AML-193 (cell line): ENCODE results near the gene SLC16A2.

Experiments
- DNase-seq, 2 experiments: peaks; one replicate each; lab custom pipeline; 2025; lab: John Stamatoyannopoulos, UW

Gene SLC16A2

DNA sequence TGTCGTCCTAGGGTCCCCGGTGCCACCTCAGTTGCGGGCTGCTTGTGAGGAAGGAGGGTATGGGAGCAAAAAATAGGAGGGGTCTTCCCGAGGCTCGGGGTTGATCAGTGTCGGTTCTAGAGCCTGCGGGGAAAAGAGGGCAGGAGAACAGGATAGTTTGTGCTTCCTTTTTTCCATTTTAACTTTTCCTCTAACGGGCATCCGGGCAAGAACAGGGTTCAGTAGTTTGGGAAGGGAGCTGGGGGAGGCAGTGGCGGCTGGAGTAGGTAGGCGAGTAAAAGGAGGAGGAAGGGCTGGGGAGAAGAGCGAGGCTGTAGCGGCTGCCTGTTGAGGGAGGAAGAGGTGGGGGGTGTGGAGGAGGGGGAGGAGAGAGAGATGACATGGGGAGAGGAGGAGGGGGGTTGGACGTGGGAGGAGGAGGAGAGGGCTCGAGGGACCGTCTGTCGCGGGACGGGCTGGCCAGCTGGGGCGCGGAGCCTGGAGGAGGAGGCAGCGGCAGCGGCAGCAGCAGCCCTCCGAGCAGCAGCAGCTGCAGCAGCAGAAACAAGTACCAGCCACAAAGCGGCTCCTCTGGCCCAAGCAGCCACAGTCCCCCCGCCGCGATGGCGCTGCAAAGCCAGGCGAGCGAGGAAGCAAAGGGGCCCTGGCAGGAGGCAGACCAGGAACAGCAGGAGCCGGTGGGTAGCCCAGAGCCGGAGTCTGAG lies at the start of gene SLC16A2:
Gene SLC16A2, plus strand, starts transcription at position 458 of the 704 bp plus-strand sequence. Its CDS starts 145 bp downstream, at position 603.
- no peak for DNase-seq

DNA sequence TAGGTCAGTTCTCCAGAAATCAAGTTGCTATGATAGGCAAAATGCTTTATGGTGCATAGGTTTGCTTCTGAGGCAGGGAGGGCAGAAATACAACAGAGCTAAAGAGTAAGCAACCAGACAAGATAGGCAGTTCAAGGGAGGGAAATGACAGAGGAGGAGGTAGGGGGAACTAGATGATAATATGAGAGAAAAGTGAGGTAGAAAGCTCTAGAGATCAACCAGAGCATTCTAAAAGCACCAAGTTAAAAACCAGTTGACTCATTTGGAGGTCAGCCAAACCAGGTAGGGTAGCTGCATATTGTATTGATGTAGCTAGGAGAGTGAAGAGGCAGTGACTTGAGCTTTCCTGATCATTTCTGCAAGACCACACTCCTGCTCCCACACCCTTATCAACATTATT lies 49.0 kb upstream of the SLC16A2 start:
- no peak for DNase-seq

DNA sequence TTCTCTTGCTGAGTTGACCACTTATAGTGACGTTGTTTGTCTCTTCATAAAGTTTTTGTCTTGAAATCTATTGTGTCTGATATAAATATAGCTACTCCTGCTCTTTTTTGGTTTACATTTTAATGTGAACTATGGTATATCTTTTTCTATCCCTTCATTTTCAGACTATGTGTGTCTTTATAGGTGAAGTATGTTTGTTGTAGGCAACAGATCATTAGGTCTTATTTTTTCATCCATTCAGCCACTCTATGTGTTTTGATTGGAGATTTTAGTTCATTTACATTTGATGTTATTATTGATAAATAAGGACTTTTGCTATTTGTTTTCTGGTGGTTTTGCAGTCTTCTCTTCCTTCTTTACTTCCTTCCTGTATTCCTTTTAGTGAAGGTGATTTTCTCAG lies 44.0 kb upstream of the SLC16A2 start:
- DNase-seq, result no peak

DNA sequence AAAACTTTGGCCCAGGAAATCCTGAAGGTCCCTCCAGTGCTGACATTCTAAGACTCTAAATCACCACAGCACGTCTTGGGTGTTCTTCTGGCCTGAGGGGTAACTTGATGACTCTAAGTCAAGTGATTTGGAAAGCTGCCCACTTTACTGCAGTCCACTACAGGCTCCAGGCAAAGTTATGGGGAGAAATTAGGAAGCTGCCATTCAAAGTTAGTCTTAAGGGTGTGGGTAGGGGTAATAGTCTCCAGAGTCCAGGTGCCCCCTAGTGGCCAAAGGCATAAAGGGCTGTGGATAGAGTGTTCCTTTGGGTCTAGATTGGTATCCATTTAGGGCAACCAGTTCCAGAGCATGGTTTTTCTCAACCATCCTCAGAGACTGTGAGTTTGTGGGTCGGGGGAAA lies 38.7 kb upstream of the SLC16A2 start:
- DNase-seq, result peak; percentile 44 to 51

DNA sequence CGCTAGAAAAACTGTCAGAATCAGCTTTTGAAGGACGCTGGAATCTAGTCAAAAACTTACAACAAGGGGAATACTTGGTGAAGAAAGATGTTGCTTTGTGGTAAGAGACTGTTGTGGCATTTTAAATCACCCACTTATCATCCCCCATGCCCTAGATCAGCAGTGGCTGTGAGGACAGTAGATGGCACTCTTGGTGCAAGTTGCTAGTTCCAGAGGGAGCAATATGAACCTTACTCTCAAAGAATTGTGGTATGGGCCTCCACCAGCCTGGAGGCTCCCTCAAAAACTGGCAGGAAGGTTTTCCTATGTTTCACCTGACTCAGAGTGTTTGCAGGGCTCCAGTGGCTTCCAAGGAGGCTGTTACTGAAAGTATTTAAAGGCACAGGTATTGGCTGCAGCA lies 37.7 kb upstream of the SLC16A2 start:
- peak; percentile 15 to 23 for DNase-seq

DNA sequence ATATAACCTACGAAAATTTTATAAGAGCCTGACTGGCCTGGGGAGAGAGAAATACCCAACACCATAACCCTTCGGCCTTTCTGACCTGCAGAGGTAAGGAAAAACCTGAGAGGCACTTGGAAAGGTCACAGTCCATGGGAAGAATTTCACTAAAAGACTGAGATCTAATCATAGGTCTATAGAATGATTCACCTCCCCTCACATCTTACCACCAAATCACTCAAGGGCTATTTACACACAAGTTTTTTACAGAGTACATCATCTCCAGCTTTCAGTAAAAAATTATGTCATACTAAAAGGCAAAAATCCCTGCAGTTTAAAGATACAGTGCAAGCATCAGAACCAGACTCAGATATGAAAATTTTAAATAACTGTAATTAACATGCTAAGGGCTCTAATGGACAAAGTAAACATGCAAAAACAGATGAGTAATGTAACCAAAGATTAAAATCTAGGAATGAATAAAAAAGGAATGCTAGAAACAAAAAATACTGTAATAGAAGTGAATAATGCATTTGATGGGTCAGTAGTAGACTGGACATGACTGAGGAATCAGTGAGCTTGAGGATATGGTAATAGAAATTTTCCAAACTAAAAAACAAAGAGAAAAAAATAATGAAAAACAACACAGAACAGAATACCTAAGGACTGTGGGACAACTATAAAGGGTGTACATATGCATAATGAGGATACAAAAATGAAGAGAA lies 32.1 kb upstream of the SLC16A2 start:
- no peak for DNase-seq

DNA sequence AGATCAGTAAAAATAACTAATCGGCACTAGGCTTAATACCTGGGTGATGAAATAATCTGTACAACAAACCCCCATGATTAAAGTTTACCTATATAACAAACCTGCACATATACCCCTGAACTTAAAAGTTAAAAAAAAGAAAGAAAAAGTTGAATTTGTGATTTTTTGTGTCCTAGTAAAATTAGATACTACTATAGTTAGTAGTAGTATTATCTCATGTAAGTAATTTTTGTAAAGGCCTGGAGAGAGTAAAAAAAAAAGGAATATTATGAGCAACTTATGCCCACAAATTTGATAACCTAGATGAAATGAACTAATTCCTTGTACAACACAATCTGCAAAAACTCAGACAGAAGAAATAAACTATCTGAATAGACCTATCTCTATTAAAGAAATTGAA lies 25.7 kb upstream of the SLC16A2 start:
- no peak for DNase-seq

DNA sequence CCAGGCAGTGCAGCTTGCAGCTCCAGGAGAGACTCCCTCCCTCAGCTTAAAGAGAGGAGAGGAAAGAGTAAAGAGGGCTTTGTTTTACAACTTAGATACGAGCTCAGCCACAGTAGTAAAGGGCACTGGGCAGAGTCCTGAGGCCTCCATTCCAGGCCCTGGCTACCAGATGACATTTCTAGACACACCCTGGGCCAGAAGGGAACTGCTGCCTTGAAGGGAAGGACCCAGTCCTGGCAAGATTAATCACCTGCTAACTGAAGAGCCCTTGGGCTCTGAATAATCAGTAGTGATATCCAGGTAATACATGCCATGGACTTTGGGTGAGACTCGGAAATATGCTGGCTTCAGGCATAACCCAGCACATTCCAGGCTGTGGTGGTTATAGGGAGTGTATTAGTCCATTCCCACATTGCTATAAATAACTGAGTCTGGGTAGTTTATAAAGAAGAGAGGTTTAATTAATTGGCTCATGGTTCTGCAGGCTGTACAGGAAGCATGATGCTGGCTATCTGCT lies 15.3 kb upstream of the SLC16A2 start:
- DNase-seq, result no peak

DNA sequence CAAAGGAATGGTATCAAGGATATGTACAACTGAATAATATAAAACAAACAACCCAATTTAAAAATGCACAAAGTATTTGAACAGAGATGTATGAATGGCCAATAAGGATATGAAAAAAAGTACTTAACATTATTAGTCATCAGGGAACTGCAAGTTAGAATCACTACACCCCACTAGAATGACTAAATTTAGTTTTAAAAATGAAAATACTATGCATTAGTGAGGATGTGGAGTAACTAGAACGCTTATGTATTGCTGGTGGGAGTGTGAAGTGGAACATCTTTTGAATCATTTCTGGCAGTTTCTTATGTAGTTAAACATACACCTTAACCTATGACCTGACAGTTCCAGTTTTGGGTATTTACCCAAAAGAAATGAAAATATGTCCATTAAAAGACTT lies 13.0 kb upstream of the SLC16A2 start:
- no peak for DNase-seq

DNA sequence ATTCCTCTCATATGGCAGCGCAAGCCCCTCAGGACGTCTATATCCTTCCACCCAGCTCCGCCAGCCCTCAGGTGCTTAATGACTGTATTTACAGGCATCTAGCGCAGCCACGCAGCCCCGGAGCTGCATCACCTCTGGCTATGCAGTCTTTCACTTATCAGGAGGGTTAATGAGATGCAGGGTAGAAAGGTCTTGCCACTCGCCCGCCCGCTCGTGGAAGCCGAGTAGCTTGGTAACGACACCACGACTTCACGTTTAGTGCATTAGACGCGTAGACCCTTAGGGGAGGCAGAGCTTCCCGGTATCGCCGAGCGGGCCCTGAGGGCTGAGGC lies 1.5 kb upstream of the SLC16A2 start:
- no peak for DNase-seq

DNA sequence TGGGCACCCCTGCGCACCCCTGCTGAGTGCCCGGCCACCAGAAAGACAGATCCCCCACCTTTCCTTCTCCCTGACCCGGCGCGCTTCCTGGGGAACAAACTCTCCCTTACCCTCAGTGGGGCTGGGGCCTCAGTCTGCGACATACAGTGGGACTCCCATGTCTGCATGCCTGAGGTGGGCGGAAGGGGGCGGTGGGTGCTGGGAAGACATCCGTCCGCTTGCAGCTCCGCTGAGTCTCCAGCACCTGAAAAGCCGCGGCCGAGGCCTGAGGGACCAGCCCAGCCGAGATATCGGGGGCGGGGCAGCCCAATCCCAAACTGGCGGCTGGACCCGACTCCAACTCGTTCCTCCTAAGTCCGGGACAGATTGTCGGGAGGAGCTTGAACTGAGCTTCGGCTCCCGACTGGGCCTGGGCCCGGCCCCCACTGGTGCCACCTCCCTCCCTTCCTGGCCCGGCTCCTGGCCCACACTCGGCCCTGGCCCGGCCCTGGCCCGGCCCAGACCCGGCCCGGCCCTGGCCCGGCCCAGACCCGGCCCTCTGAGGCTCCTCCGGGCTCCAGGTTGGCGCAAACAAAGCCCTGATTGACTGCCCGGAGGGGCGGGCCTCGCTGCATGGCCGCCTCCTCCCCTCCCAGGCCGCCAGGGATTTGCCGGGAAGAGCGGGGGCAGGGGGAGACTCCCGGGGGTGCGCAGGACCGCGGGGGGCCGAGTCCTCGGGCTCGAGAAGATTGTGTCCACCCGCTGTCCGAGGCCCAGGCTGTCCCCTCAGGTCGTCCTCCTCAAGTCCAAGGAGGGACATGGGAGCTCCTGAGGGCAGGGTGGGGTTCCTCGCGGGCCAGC lies 877 bp upstream of the SLC16A2 start:
- no peak for DNase-seq

DNA sequence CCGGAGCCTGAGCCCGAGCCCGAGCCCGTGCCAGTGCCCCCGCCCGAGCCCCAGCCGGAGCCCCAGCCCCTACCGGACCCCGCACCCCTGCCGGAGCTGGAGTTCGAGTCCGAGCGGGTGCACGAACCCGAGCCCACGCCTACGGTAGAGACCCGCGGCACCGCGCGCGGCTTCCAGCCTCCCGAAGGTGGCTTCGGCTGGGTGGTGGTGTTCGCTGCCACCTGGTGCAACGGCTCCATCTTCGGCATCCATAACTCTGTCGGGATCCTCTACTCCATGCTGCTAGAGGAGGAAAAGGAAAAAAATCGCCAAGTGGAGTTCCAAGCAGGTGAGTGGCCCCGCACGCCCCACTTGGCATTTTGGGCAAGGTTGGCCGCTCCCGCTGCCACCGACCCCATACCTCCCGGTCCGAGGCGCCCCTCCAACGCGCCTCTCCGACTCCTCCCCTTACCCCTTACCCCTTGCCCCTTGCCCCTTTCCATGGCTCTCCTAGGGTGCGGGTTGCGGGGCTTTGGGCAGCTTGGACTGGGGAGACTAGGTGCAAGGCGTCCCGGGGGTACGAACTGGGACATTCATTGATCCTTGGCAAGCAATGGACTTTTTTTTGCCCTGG lies 553 bp downstream of the SLC16A2 start:
- no peak for DNase-seq

DNA sequence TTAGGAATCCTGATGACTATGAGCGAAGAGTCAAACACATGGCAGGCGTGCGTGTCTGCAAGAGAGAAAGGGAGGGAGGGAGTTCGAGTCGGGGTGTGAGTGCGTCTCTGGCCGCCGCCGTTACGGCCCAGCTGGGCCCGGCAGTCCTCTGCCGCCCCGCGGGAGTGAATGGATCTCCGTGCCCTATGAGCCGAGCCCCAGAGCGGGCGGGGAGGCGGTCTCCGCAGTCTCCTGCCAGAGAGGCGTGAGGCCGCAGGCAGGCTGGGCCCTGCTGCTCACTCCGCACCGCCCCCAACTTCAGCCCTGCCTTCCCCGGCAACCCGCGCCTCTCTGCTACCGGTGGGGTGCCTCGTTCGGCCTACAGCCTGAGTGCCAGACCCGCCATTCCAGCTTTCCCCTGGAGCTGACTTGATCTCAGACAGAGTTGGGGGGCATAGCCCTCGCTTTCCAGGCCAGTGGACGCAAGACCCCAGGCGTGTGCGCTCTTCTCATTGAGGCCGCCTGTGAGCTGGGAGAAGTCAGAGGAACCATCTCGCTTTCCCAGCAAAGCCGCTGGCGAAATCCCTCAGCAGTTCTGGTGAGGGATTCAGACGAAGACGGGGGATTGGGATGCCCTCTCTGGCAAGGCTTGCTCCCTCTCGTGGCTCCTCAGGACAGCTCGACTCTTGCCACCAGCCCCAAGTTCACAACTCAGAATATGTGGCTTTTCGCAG lies 1.4 kb downstream of the SLC16A2 start:
- no peak for DNase-seq

DNA sequence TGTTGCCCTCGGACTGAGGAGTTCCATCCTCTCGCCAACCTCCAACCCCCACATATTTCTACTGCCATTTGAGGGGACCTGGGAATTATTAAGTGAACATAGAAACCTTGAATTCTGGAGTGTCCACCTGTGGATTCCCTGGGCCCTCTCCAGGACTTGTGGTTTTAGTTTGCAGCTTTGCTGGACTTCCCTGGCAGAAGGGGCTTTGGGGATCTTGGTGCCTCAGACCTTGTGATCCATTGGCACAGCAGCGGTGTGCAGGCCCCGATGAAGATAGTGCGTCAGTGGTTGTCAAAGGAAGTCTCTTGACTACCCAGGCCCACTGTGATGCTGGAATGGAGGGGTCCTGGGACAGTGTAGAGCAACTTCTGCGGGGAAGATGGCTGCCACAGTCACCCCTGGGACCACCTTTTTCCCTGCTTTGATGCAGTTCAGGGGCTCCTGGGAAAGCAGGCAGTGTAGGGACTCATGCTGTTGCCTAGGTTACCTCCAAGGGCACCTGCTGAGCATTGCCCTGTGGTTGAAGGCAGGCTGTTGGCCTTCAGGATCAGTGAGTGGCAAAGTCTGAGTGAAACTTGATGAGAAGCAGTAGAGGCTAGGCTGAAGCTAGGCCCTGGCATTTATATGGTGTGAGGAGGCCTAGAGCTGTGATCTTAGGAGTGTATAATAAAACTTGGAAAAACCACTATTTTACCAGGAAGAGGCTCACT lies 2.2 kb downstream of the SLC16A2 start:
- no peak for DNase-seq

DNA sequence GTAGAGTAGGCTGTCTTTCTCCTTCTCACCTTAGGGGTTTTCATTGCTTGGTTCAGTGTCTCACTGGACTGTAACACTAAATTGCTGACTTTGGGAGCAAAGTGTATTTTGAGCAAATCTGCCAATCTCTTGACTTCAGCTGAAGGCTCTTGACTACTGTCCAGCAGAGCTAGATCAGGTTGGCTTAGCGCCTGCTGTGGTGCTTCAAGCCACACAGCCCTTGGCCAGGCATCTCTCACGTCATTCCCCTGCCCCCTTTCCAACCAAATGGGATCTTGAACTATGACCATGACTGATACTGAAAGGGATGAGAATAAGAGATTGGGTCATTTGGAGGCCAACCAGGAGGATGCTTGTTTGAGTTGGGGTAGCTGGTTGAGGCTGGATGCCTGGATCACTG lies 4.8 kb downstream of the SLC16A2 start:
- no peak for DNase-seq

DNA sequence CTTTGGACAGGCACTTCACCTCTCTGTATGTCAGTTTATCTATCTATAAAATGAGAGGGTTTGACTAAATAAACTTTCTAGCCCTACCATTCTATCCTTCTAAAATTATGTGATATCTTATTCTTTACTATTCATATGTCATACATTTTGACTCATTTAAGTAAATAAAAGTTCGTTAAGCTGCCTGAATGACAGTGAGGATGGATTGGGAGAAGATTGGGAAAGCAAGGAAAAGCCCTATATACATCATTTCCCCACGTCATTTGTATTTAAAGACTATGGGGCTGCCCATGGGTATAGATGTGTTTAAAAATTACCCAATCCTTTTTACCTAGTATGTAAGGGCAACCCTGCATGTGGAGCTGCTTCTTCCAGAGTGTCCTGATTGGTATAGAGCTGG lies 5.3 kb downstream of the SLC16A2 start:
- no peak for DNase-seq

DNA sequence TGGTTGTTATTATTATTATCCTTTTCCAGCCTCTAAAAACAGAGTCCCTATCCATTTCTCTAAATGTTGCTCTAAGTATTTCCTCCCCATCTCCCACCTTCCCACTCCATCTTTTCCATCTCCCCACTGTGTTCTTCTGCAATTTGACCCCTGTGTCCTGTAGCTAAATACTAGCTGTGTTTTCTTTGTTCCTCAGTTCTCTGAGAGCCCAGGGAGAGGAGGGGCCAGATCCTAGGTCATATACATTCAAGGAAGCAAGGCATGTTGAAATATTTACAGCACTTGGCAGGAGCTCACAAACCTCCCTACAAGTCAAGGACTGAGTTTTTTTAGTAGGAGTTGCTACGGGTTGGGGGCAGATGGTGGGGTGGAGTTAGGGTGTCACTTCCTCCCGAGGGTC lies 10.5 kb downstream of the SLC16A2 start:
- no peak for DNase-seq

DNA sequence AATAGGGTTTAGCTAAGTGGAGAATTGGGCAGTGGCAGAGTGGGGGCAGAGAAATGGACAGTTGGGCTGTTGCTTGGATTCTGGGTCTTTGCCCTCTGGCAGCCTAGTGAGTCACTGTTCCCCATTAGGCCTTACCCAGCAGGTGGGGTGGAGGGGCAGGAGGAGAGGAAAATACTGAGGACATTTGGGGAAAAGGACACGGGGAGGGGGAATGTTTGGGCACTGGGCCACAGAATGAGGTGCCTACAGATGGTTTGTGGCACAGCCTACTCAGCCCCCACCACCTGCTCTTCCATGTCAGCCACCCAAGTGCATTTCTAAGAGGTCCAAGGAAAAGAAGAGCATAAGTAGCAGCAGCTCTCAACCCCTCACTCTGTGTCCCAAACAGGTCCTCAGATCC lies 13.0 kb downstream of the SLC16A2 start:
- DNase-seq, result no peak

DNA sequence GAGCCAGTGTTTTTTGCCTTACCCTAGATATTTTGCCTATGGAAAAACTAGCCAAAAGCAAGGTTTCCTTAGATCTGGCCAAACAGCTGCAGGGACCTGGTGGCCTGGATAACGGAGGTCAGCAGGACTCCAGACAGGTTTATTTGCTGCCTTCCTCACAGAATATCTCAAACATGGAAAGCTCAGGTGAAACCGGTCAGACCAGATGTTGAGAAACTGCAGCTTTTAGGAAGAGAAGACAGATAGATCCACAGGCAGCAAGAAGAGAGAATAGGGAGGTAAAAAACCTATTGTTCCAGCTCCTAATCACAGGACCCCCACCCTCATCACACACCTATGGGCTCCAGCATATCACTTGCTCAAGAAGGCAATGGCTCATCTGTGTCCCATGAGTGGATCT lies 16.2 kb downstream of the SLC16A2 start:
- no peak for DNase-seq

DNA sequence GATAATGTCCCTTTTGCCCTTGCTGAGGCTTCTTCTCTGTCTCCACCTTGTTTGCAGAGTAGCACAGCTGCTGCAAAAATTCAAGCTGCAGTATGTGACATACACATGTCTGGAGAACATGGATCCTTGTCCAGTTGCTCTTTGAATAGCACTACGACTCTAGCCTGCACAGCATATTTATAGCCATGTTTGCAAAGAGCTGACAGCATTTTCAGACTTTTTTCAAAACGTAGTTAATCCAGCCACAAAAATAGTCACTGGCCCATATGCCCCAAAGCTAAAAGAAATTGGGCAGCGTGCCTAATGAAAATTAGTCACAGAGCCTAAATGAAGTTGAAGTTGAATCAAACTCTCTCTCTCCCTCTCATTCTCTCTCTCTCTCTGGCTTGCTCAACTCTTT lies 17.5 kb downstream of the SLC16A2 start:
- DNase-seq, result no peak

DNA sequence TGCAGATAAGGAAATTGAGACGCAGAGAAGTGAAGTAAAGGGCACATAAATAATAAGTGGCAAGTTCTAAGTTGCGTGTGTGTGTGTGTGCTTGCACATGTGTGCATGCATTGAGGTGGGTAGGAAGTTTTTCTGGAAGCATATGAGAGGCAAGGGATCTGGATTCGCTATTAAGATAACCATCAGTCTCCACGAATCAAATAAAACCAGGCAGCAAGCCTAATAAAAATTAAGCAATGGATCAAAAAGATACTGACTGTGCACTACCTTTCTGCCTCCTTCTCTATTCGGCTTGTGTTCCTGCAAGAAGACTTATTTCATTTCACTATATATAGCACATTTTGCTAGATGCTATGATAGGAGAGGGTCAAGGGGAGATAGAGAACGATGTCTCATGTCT lies 23.8 kb downstream of the SLC16A2 start:
- DNase-seq, result no peak
